Neuronal stem cell (in vitro differentiated cells): Measurements from ENCODE around the gene TADA2B.

Experiments
- DNase-seq: peaks from one replicate; pipeline ENCODE4 v3.0.0-alpha.2; 2013; ENCODE audit warnings: low spot score
- H2AFZ ChIP-seq: one replicate; pipeline ENCODE4 v1.6.1; 2013; ENCODE audit warnings: mild to moderate bottlenecking, low read length, inconsistent platforms
- H2AK5ac ChIP-seq: 2 replicates; pipeline ENCODE4 v1.6.1; 2013; ENCODE audit warnings: low read depth, mild to moderate bottlenecking, inconsistent platforms, low read length, moderate library complexity, mixed read lengths
- H2BK120ac ChIP-seq: 2 replicates; pipeline ENCODE4 v1.6.1; 2013; ENCODE audit warnings: low read depth, mild to moderate bottlenecking, inconsistent platforms, low read length, moderate library complexity, mixed read lengths
- H2BK12ac ChIP-seq: one replicate; pipeline ENCODE4 v1.6.1; 2013; ENCODE audit warnings: low read length, inconsistent platforms
- H2BK15ac ChIP-seq: 2 replicates; pipeline ENCODE4 v1.6.1; 2013; ENCODE audit warnings: mild to moderate bottlenecking, low read length, inconsistent platforms, mixed read lengths
- H2BK5ac ChIP-seq: one replicate; pipeline ENCODE4 v1.6.1; 2013; ENCODE audit warnings: inconsistent platforms, mild to moderate bottlenecking, low read length, moderate library complexity
- H3K14ac ChIP-seq: one replicate; pipeline ENCODE4 v1.6.1; 2013; ENCODE audit warnings: low read length, inconsistent platforms
- H3K18ac ChIP-seq: 2 replicates; pipeline ENCODE4 v1.6.1; 2013; ENCODE audit warnings: low read length, inconsistent platforms
- H3K23ac ChIP-seq: 2 replicates; pipeline ENCODE4 v1.6.1; 2013; ENCODE audit warnings: low read depth, mild to moderate bottlenecking, mixed read lengths, low read length, inconsistent platforms; ENCODE audit not compliant: poor library complexity
- H3K27ac ChIP-seq: replicated peaks from 3 replicates; pipeline ENCODE4 v1.5.1; 2013; ENCODE audit warnings: low read length, inconsistent platforms
- H3K27me3 ChIP-seq, 3 experiments: 2 replicates each; pipeline ENCODE4 v1.6.1; 2013; ENCODE audit warnings: low read length in 3 of 3, mild to moderate bottlenecking in 2 of 3, inconsistent platforms in 1 of 3, low read depth in 1 of 3, mixed read lengths in 1 of 3, moderate library complexity in 1 of 3; ENCODE audit not compliant: control insufficient read depth in 3 of 3, insufficient read depth in 3 of 3
- H3K36me3 ChIP-seq, 2 donors: replicated peaks in 1 of 2; 2 replicates each; pipeline ENCODE4 v1.6.1; 2013; ENCODE audit warnings: low read length in 2 of 2; ENCODE audit not compliant: control insufficient read depth in 2 of 2, insufficient read depth in 2 of 2
- H3K4ac ChIP-seq: 2 replicates; pipeline ENCODE4 v1.6.1; 2013; ENCODE audit warnings: inconsistent platforms, mild to moderate bottlenecking, low read length, moderate library complexity
- H3K4me1 ChIP-seq, 2 donors: 1 replicate in 1 of 2; 2 replicates in 1 of 2; pipeline ENCODE4 v1.6.1; 2013; ENCODE audit warnings: low read length in 2 of 2, low read depth in 1 of 2; ENCODE audit not compliant: control insufficient read depth in 2 of 2, insufficient read depth in 1 of 2
- H3K4me2 ChIP-seq: one replicate; pipeline ENCODE4 v1.6.1; 2013; ENCODE audit warnings: mild to moderate bottlenecking, low read length, inconsistent platforms; ENCODE audit not compliant: insufficient read depth, poor library complexity, severe bottlenecking
- H3K4me3 ChIP-seq, 2 donors: 2 replicates each; pipeline ENCODE4 v1.5.1; 2013; ENCODE audit warnings: low read length in 2 of 2, mild to moderate bottlenecking in 2 of 2, inconsistent platforms in 1 of 2, moderate library complexity in 1 of 2
- H3K79me1 ChIP-seq: one replicate; pipeline ENCODE4 v1.6.1; 2013; ENCODE audit warnings: low read depth, mild to moderate bottlenecking, inconsistent platforms, low read length, moderate library complexity
- H3K9ac ChIP-seq: one replicate; pipeline ENCODE4 v1.6.1; 2013; ENCODE audit warnings: mild to moderate bottlenecking, low read depth, low read length, inconsistent platforms; ENCODE audit not compliant: poor library complexity
- H3K9me3 ChIP-seq, 2 donors: replicated peaks in 1 of 2; 2 replicates each; pipeline versions ENCODE3 to v1.6.1; 2013; ENCODE audit warnings: low read length in 2 of 2, mild to moderate bottlenecking in 2 of 2, inconsistent platforms in 1 of 2, low read depth in 1 of 2, mixed read lengths in 1 of 2, moderate library complexity in 1 of 2; ENCODE audit not compliant: control insufficient read depth in 2 of 2, insufficient read depth in 1 of 2
- H4K8ac ChIP-seq: one replicate; pipeline ENCODE4 v1.6.1; 2013; ENCODE audit warnings: low read depth, mild to moderate bottlenecking, inconsistent platforms, low read length, moderate library complexity
- H4K91ac ChIP-seq: one replicate; pipeline ENCODE4 v1.6.1; 2013; ENCODE audit warnings: low read length, low read depth, mild to moderate bottlenecking, inconsistent platforms; ENCODE audit not compliant: poor library complexity
- WGBS, 2 donors: extraction: QIAGEN DNeasy Blood & Tissue Kit; methylation state at CpG; one replicate each; pipeline ENCODE4 v1.1.7; 2013; ENCODE audit warnings: missing lambda C conversion rate in 2 of 2, mixed read lengths in 1 of 2; ENCODE audit not compliant: insufficient read length in 2 of 2, insufficient replicate concordance in 1 of 2; ENCODE audit errors: extremely low coverage in 2 of 2; 5-methylcytosine and 5-hydroxymethylcytosine counted together

TADA2B gene

GRCh38 chr4:7007142-7007907, 35.8 kb upstream of the TADA2B start:
- no peak overlapping the region for H3K4me2 ChIP-seq
- H2BK15ac ChIP-seq: no peak overlapping the region
- peaks cover 23 to 93% of the 10 kb centered on the region in 2 donors for H3K36me3 ChIP-seq
- no peak overlapping the region for H2AK5ac ChIP-seq
- no peak for DNase-seq
- H3K14ac ChIP-seq: no peak overlapping the region
- peak overlapping the region; percentile 42 for H3K27ac ChIP-seq
- no peak overlapping the region for H2AFZ ChIP-seq
- WGBS, 2 donors: no CpG with 5 or more reads among the region's 12 CpGs
- H2BK12ac ChIP-seq: no peak overlapping the region
- peaks cover 3% of the 10 kb centered on the region for H3K79me1 ChIP-seq
- H4K8ac ChIP-seq: no peak overlapping the region
- H4K91ac ChIP-seq: no peak overlapping the region
- H3K4me3 ChIP-seq: no peak overlapping the region
- no peaks in the 10 kb centered on the region for H3K27me3 ChIP-seq
- no peaks in the 10 kb centered on the region for H3K9me3 ChIP-seq
- no peak overlapping the region for H2BK120ac ChIP-seq
- no peak overlapping the region for H3K4ac ChIP-seq
- peaks cover 0 to 10% of the 10 kb centered on the region in 2 donors for H3K4me1 ChIP-seq
- H3K23ac ChIP-seq: no peak overlapping the region
- H3K9ac ChIP-seq: peak overlapping the region; percentile 86
- H2BK5ac ChIP-seq: no peak overlapping the region
- peak overlapping the region; percentile 68 for H3K18ac ChIP-seq

GRCh38 chr4:7007944-7008343, 35.2 kb upstream of the TADA2B start:
- no peak for DNase-seq
- Histone ChIP-seq H3K18ac (no peak overlapping the region), H2AK5ac (no peak overlapping the region), H3K36me3 (peaks cover 21 to 93% of the 10 kb centered on the region in 2 donors), H3K4me3 (no peak overlapping the region), H2BK120ac (no peak overlapping the region), H2BK12ac (no peak overlapping the region), H3K4me1 (peaks cover 0 to 10% of the 10 kb centered on the region in 2 donors), H2BK15ac (no peak overlapping the region), H3K9ac (no peak overlapping the region), H2BK5ac (no peak overlapping the region), H4K8ac (no peak overlapping the region), H3K27me3 (no peaks in the 10 kb centered on the region), H4K91ac (no peak overlapping the region), H3K27ac (no peak overlapping the region), H3K23ac (no peak overlapping the region), H2AFZ (no peak overlapping the region), H3K79me1 (peaks cover 3% of the 10 kb centered on the region), H3K4me2 (no peak overlapping the region), H3K4ac (no peak overlapping the region), H3K14ac (no peak overlapping the region), H3K9me3 (no peaks in the 10 kb centered on the region)
- WGBS, 2 donors: no CpG with 5 or more reads among the region's 2 CpGs

GRCh38 chr4:7009564-7009963, 33.6 kb upstream of the TADA2B start:
- no peak overlapping the region for H2BK120ac ChIP-seq
- no peak overlapping the region for H3K4me3 ChIP-seq
- no peak overlapping the region for H2BK15ac ChIP-seq
- H3K4me1 ChIP-seq: peaks cover 0 to 10% of the 10 kb centered on the region in 2 donors
- H2AFZ ChIP-seq: no peak overlapping the region
- peaks cover 2% of the 10 kb centered on the region for H3K79me1 ChIP-seq
- H3K36me3 ChIP-seq: peaks cover 27 to 92% of the 10 kb centered on the region in 2 donors
- H3K14ac ChIP-seq: no peak overlapping the region
- no peak overlapping the region for H3K4ac ChIP-seq
- no peak overlapping the region for H2BK5ac ChIP-seq
- no peak overlapping the region for H3K4me2 ChIP-seq
- no peak overlapping the region for H2AK5ac ChIP-seq
- no peaks in the 10 kb centered on the region for H3K9me3 ChIP-seq
- no peak overlapping the region for H2BK12ac ChIP-seq
- H4K8ac ChIP-seq: no peak overlapping the region
- DNase-seq: no peak
- no peak overlapping the region for H4K91ac ChIP-seq
- no CpG with 5 or more reads among the region's 5 CpGs for WGBS, 2 donors
- H3K23ac ChIP-seq: no peak overlapping the region
- H3K9ac ChIP-seq: no peak overlapping the region
- no peaks in the 10 kb centered on the region for H3K27me3 ChIP-seq
- H3K27ac ChIP-seq: no peak overlapping the region
- H3K18ac ChIP-seq: no peak overlapping the region

- Histone ChIP-seq H2BK120ac (no peak overlapping the region), H2BK15ac (no peak overlapping the region), H2BK12ac (no peak overlapping the region), H3K27me3 (no peaks in the 10 kb centered on the region), H4K8ac (no peak overlapping the region), H3K79me1 (peaks cover 1% of the 10 kb centered on the region), H3K27ac (no peak overlapping the region), H3K9ac (no peak overlapping the region), H3K9me3 (no peaks in the 10 kb centered on the region), H3K18ac (no peak overlapping the region), H3K4me1 (no peaks in the 10 kb centered on the region), H3K4me3 (peak overlapping the region in 1 of 2 donors; percentile 54), H3K23ac (no peak overlapping the region), H3K36me3 (peaks cover 49 to 93% of the 10 kb centered on the region in 2 donors), H2AFZ (no peak overlapping the region), H3K4me2 (no peak overlapping the region), H3K4ac (no peak overlapping the region), H2AK5ac (no peak overlapping the region), H2BK5ac (no peak overlapping the region), H3K14ac (no peak overlapping the region), H4K91ac (no peak overlapping the region)
- DNase-seq: no peak
- no CpG with 5 or more reads among the region's 11 CpGs for WGBS, 2 donors
These were observed 30.0 kb upstream of the TADA2B start for GRCh38 chr4:7013175-7013574.
